Stimulated activated CD4-positive, alpha-beta T cell treated with anti-CD3 and anti-CD28 coated beads, Interleukin-15, amount 100 ng/mL, for 48 hours (primary cell): Measurements from ENCODE around the gene IL26.
"Not testable (repeated sequence)": the region's sequence is repeated elsewhere in the genome, so short reads cannot be mapped to it uniquely, and the experiment has no call there.

Experiments used
- DNase-seq, 2 donors: peaks; one replicate each; pipeline ENCODE4 v3.0.0-alpha.2; 2020; ENCODE audit warnings: low read depth in 2 of 2

The IL26 gene

DNA sequence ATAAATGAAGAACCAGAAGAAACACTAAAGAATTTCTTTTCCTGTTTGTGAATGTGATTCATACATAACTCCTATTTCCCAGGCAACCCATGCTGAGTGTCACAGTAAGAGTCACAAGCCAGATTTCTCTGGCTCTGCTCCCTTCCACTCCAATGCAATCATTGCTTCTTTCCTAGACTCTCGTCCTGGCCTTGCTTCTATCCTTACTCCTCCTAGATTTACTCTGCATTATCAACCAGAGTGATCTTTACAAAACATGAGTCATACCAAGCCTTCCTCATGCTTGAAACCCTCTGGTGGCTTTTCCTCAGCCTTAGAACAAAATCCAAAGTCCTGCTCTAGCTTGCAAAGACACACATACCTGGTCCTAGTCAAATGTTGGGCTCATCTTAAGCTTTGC, 14.5 kb upstream of the IL26 start:
- DNase-seq, result no peak

DNA sequence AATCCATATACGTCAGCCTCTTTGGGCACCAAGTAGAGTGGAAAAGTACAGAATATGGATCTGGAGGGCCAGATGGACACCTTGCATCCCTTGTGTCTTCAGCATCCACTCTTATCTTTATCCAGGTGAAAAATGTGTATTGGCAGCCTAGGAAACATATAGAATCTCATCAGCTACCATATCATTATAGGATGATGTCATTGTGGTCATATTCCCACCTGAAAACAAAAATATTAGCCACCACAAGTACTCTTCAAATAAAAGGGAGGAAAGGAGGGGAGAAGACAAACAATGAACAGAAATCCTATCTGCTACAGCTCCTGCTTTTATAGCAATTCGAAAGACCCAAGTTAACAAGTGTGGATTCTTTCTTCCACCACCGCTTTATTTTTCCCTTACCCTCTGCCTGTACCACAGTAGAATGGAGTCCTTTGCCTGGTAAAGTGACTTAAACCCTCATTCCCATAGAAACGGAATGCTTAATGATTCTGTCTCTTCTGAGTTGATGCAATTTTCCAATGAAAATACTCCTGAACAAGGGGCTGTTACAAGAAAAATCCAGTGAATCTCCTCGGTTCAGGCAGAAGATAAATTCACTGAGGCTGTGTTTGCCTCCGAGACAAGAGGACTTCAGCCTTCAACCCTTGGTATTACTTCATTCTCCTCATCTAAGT, 13.8 kb upstream of the IL26 start:
- no peak for DNase-seq

DNA sequence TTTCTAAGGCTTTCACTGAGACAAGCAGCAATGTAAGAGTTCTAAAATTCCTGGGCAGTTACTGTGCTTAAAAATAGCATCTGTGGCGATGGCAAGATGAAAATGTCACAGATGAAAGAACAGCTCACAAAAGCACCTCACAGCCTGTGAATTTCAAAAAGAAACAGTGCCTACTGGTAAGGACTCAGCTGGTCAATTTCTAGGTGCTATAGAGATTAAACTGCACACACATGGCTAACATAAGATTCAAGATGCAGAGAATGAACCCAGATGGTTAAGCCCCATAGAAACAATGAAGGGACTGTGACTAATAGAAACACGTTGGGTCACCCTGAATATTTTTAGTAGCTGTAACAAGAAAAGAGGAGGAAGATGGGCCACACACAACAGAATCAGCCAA, 12.0 kb upstream of the IL26 start:
- DNase-seq, result no peak

DNA sequence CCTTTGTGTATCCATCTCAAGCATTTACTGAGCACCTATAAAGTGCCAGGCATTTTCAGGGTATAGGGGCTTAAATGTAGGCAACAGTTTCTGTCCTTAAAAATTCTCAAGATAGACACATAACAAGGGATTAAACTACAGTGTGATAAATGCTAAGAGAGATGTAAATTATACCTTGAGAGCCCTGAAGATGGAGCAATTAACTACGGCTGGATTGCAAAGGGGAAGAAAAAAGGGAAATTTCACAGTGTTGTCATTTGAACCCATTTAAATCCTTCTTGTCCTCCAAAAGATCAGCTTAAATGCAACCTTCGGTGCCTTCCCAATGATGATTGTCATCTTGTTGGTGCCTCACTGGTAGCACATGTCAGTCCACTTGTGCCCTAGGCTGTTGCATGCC, 11.5 kb upstream of the IL26 start:
- DNase-seq, result no peak

DNA sequence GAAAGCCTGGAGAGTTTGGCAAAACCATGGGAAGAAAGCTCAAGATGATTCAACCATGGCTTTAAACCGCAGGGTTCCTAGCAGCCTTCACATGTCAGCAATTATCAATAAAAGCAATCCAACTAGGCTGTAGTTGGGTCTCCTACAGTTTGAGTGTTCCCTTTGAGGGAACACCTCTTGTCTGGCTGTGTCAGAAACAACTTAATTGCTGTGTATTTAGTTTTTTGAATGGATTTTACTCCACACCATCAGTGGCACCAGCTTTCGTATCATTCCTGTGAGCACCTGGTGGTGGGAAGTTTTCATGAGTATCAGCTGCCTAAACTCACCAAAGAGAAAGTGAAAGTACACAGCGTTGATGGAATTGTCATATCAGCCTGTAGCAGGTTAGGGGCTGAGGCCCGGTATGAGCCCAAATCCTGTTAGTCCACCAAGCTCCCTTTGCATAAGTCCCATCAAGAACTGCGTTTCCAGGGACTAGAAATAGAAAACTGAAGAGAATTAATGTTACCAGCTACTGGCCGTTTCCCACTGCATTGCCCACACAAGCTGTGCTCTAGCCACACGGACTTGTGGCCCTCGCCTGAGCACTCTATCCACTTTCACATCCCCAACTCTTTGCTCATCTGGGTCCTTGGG, 10.9 kb upstream of the IL26 start:
- no peak for DNase-seq

DNA sequence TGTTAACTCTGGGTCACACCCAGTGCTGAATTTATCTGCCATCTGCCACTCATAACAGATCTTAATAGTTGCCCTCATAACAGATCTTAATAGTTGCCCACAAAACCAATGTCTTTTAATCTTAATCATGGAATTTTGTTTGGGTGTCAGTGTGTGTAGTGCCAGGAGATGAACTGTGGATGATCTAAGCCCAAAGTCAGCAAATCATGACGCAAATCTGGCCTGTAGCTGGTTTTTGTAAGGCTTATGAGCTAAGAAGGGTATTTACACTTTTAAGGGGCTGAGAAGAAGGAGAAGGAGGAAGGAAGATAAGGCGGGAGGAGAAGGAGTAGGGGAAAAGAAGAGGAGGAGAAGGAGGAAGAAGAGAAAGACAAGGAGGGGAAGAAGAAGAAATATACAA, 10.0 kb upstream of the IL26 start:
- DNase-seq, result no peak

DNA sequence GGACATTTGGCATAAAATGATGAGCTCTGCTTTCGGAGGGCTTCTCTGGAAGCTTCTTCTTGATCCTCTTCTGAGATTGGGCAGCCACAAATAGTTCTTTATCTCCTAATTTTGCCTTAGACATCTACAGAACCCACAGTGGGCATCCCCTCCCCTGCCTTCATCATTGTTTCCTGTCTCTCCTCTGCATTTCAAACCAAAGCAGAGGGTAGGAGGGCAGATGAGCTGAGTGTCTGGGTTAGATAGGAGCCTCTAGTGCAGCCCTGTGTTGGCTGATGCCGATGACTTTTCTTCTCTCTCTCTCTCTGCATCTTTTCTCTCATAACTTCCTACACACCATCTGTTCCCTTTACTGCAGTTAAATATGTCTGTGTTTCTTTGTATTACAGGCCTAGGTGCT, 8.5 kb upstream of the IL26 start:
- DNase-seq, result no peak

DNA sequence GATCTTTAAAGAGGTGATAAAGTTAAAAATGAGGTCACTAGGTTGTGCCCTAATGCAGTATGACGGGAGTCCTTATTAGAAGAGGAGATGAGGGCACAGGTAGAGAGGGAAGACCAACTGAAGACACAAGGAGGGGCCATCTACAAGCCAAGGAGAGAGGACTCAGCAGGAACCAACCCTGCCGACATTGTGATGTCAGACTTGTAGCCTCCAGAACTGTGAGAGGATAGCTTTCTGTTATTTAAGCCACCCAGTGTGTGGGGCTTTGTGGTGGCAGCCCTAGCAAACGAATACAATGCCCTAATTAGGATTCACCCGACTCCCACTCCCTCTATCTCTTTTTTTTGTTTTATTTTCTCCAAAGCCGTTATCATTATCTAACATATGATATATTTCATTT, 7.9 kb upstream of the IL26 start:
- no peak for DNase-seq

DNA sequence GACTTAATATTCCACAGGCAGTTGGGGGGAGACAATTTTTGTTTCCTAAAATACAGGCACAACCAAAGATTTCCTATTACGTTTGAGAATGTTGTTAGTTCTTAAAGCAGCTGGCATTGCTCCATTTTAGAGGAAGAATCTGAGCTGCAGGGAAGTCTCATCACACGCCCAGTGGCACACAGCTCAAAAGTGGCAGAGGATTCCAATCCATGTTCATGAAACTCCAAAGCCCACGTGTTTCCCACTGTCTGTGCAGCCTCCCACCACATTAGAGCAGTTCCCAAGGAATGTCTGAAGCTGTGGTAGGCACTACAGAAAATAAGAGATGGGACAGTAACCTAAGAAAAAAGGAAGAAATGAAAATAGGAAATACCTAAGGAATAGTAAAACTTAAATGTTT, 6.1 kb upstream of the IL26 start:
- no peak for DNase-seq

DNA sequence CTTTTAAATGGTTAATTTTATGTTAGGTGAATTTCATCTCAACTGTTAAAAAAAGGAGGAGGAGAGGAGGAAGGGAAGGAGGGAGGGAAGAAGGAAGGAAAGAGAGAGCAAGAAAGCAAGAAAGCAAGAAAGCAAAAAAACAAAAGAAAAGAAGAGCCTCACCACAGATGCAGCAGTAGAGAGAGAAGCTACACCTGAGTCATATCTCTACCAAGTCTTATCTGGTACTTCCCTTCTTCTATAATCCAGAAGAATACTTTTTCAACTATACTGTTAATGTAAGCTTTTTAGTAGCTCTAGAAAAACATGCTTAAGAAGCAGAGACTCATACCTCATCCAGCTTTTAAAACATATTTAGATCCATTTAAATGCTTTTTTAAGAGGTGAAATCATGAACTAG, 5.6 kb upstream of the IL26 start:
- no peak for DNase-seq

DNA sequence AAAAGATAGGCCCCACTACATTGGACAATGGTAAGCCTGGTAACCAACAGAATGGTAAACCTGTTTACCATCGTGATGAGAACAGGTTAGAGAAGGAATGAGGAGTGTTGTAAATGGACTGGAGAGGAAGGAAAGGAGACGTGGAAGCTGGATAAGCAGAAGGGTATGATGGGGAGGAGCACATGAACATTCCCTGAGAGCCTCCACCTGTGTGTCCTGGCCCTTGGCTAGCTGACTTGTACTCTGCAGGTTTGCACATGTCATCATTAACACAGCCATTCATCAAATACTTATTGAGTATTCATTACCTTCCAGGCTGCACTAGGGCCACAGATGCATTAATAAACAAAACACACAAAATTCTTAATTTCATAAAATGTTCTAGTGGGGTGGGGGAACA, 4.3 kb upstream of the IL26 start:
- DNase-seq, result no peak

DNA sequence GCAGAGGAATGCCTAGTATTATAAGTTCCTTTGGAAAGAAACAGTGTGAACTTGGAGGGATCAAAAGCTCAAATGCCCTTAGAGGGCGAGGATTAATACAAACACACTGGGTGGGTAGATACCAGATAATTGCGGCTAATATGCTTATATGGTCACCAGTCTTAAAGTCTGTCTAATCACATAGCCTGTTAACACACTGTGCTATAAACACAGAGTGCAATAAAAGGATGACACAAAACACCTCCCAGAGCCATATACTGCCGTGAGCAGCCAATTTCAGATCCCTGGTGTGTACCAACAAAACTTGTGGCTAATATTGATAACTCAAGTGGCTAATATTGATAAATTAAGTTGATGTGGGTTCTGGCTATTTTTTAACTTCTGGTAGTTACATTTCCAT, 1.7 kb upstream of the IL26 start:
- DNase-seq, result no peak

DNA sequence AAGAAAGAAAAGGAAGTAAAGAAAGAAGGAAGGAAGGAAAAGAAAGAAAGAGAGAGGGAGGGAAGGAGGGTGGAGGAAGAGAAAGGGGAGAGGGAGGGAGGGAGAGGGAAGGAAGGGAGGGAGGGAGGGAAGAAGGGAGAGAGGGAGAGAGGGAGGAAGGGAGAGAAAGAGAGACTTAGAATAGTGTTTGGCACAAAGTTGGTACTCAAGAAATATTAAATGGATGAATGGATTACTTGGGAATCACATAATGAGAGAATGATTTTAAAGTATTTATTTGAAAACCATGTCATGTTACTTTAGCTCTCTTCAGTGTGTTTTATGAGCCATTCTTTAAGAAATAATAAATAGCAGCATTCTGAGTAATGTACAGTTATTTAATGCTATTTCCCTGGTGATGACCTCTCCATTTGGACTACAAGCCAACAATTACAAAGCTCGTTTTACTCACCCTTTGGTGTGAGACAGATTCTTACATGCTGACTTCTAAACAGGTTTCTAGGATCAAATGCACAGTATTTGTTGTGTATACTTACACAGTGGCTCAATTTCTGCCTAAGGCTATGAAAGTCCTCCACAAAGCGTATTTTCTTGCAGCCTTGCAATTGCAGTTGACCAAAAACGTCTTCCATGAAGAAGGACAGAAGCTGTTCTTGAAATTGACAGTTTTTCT, 861 bp downstream of the IL26 start:
- DNase-seq, result no peak

DNA sequence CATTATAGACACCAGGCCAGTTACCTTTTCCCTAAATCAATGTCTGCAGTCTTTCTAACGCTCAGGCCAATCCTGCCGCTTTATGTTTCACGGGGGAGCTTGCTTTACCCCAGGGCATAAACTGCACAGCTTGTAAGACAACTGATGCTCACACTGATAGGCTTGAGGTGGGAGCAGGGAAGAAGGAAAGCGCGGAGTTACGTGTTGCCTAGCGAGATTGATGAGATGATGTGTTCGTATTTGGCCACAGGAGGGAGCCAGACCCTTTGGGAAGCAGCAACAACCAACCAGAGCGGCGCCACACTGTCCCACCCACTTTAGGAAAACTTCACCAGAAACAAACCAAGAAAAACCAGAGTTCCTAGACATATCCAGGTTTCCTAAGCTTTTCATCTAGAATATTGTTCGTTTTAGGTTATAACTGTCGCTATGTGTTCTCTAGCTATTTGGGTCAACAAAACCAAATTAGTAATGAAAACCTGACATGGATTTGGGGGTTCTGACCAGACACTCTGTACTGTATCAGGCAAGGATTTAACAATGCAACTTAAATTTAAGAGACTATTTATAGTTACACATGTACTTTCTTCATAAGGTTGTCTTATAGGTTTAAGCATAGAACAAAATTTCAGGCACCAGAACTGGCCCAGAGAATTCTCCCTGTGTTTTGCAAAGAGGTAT, 2.4 kb downstream of the IL26 start:
- DNase-seq, result peak; percentile 45 to 61

DNA sequence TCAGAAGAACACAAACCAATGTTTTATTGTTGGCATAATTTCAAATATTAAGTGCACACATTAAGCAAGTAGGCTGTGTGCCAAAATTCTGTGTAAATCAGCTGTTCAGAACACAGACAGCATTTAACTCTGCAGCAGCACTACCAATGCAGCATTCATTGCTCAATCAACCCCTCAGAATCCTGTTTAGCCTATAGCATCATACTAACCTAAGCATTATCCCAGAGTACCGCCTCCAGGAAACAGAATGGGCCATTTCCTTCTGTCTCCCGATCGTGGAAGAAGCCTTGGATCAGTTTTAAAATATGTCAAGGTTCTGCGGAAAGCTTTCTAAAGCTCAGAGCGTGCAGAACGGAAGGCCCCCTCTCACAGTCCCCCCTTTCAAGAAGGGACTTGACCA, 3.3 kb downstream of the IL26 start:
- no peak for DNase-seq

DNA sequence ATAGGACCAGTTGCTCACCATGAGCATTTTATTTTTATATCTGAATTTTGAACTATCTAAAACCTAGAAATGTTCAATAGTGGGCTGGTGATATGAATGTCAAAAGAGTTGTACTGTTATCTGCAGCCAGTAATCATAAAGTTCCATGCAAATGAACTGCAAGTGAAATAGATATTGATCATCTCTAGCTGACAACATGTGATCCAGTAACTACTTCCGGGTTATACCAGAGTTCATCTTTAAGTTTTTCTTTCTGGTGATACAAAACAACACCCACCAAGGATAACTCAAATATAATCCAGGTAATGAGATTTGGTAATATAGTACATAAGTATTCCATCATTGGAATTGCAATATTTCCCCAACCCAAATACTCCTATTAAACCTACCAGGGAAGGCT, 4.1 kb downstream of the IL26 start:
- no peak for DNase-seq

DNA sequence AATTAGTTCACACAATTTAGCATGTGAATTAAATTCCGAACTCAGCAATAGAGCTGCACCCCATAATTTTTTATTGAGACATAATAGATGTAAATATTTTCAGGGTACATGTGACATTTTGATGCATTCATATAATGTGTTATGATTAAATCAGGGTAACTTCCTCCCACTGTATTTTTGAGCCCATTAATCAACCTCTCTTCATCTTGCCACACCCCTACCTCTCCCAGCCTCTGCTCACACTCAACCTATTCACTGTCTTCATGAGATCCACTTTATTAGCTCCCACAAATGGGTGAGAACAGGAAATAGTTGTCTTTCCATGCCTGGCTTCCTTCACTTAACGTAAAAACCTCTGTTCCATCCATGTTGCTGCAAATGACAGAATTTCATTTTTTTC, 14.7 kb downstream of the IL26 start:
- no peak for DNase-seq

DNA sequence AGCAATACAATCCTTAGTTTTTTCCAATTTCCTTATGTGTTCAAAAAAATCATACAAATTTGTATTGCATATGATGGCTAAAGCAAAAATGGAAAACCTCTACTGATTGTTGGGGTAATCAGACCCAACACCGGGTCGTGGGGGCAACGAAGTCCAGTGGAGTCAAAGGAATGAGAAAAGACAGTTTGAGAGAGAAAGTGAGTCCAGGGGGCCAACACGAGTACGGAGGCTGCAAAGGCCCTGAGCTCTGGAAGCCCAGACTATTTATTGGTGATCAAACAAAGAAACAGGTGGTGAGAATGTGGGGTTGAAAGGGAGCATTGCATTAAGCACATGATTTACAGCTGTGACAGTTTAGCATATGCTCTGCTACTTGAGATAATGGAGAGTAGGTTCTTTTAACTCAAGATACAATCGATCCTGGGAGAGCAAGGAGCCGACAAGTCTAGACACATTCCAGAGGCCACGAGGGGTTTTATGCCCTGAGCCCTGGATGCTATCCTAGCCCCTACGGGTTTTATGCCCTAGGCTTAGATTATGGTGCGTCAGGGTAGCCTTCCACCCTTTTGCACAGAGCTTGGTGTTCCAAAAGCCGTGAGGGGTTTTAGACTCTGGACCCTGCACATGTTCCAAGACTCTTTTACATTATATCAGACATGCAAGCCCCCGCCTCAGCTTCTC, 16.4 kb downstream of the IL26 start:
- DNase-seq, result not testable (repeated sequence)

DNA sequence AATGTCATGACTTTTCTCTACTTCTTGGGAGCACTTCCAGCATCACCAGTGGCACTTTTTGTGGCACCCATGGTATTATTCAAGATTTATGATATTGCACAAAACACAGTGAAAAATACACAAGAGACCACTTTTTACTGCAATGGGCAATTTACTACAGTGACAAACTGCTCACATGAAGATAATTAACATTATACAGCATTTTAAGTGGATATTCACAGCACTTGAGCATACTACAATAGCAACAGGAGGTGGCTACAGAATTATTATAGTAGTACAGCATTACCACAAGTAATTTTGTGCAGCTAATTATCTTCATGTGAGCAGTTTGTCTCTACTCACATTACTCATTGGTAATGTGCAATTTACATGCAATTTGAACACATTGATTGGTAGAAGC, 18.3 kb downstream of the IL26 start:
- no peak for DNase-seq

DNA sequence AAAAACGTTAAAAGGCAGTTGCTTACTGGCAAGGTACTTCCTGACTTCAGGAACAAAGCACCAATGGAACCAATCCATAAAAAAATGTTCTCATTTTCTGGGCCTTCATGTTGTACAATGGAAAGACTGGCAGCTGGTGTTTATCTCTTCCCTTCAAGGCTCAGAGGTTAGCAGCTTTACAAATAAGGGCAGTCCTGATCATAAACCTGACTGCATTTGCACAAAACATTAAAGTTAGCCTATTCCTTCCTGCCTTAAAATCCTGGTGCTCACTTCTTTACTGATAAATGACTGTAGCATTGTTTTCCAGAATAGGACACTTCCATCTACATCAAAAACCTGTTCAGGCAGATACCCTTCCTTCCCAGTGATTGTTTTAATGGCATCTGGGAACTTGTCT, 19.2 kb downstream of the IL26 start:
- DNase-seq, result no peak

DNA sequence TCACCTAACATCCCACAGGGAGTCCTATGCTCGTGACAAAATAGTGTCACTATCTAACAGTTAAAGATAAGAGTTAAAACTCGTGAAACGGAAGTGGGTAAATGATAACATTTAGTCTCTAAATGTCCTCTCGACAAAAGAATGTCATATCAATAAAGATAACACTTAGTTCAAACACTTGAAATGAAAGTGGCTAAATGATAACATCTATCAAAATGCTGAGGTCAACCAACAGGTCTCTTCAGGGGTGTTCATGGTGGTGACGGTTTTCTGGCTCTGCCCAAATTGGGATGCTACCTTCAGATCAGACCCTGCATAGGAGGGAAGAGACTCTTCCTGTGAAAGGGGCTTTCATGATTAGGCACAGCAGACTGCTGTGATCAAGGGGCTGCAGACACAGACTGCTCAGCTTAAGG, 22.1 kb downstream of the IL26 start:
- no peak for DNase-seq

DNA sequence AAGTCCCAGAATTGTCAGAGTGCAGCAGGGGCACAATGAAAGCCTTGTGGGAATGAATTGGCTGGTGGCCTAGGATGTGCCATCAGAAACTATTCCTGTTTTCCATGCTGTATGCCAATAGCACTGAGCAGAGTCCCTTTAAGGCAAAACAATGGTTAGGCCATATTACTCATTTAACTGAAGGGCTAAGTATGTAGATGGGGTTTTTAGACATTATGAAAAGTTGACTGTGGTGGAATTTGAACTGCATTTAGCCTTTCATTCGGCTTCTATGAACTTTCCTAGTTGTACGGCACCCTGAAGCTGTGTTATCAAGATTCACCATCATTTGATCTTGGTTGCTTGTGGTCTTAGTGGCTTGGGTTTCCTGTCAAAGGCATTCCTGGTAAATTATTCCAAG, 24.8 kb downstream of the IL26 start:
- no peak for DNase-seq
